ENCODE data around the gene BHLHE23. TPM values are rescaled to one million over a fixed set of nuclear protein-coding genes. Genes with fewer than 3 reads are reported as not detected.

BHLHE23 gene
- total RNA-seq, 5 donors from 2014 or later (not counting 1 experiment from before 2014, with no cell fraction given) = not detected

GRCh38 chr20:63017076-63017825 is 10.5 kb upstream of the BHLHE23 start:
- H3K27me3 Mint-ChIP-seq = peaks cover 5 to 62% of the 10 kb centered on the region in 2 donors
- ATAC-seq (replicated peaks in 1 of 4) (no peak), DNase-seq (no peak)
- Histone ChIP-seq H3K4me1 (ENCODE audit: control insufficient read depth in 1 of 2, extremely low read depth in 1 of 2, insufficient read depth in 2 of 2, low read length in 2 of 2) (no peaks in the 10 kb centered on the region), H3K4me3 (ENCODE audit: control insufficient read depth in 1 of 2, extremely low read depth in 1 of 2, low read length in 1 of 2) (no peak overlapping the region), H3K27ac (ENCODE audit: low read length) (no peak overlapping the region), H3K27me3 (replicated peaks in 1 of 2; ENCODE audit: control insufficient read depth in 2 of 2, extremely low read depth in 1 of 2, insufficient read depth in 2 of 2, low read length in 1 of 2) (peaks cover 6 to 60% of the 10 kb centered on the region in 2 experiments), H3K9me3 (peaks cover 3% of the 10 kb centered on the region), H3K36me3 (ENCODE audit: control insufficient read depth in 2 of 2, extremely low read depth in 1 of 2, insufficient read depth in 1 of 2, low read length in 1 of 2) (no peaks in the 10 kb centered on the region)
- WGBS (ENCODE audit: insufficient coverage) = 84% methylated on average over 19 of the region's 22 CpGs
- ChIA-PET CTCF (no interaction called here), POLR2A (no interaction called here)
- no peak overlapping the region for H3K4me3 Mint-ChIP-seq
- peaks cover 0 to 17% (median 14%) of the 10 kb centered on the region in 3 donors for H3K9me3 Mint-ChIP-seq
- no peak overlapping the region for H3K27ac Mint-ChIP-seq
- peaks cover 4% of the 10 kb centered on the region for H3K36me3 Mint-ChIP-seq
- peaks cover 0 to 2% (median 0%) of the 10 kb centered on the region in 3 donors for H3K4me1 Mint-ChIP-seq

GRCh38 chr20:63016514-63017075 is 9.8 kb upstream of the BHLHE23 start:
- DNase-seq = no peak
- 85% methylated on average over 14 of the region's 14 CpGs for WGBS (ENCODE audit: insufficient coverage)
- Mint-ChIP-seq H3K9me3 (peaks cover 0 to 17% (median 14%) of the 10 kb centered on the region in 3 donors), H3K4me1 (peaks cover 0 to 2% (median 0%) of the 10 kb centered on the region in 3 donors), H3K36me3 (peaks cover 4% of the 10 kb centered on the region), H3K4me3 (no peak overlapping the region), H3K27me3 (peaks cover 5 to 58% of the 10 kb centered on the region in 2 donors), H3K27ac (no peak overlapping the region)
- Histone ChIP-seq H3K9me3 (peaks cover 3% of the 10 kb centered on the region), H3K27me3 (replicated peaks in 1 of 2; ENCODE audit: control insufficient read depth in 2 of 2, extremely low read depth in 1 of 2, insufficient read depth in 2 of 2, low read length in 1 of 2) (peaks cover 6 to 54% of the 10 kb centered on the region in 2 experiments), H3K4me1 (ENCODE audit: control insufficient read depth in 1 of 2, extremely low read depth in 1 of 2, insufficient read depth in 2 of 2, low read length in 2 of 2) (no peaks in the 10 kb centered on the region), H3K36me3 (ENCODE audit: control insufficient read depth in 2 of 2, extremely low read depth in 1 of 2, insufficient read depth in 1 of 2, low read length in 1 of 2) (no peaks in the 10 kb centered on the region), H3K27ac (ENCODE audit: low read length) (no peak overlapping the region), H3K4me3 (ENCODE audit: control insufficient read depth in 1 of 2, extremely low read depth in 1 of 2, low read length in 1 of 2) (no peak overlapping the region)
- POLR2A ChIA-PET = no interaction called here
- CTCF ChIA-PET = no interaction called here
- no peak for ATAC-seq (replicated peaks in 1 of 4)

- peaks cover 5 to 53% of the 10 kb centered on the region in 2 donors for H3K27me3 Mint-ChIP-seq
- H3K27ac ChIP-seq (ENCODE audit: low read length) = no peak overlapping the region
- H3K4me3 ChIP-seq (ENCODE audit: control insufficient read depth in 1 of 2, extremely low read depth in 1 of 2, low read length in 1 of 2) = no peak overlapping the region
- H3K36me3 ChIP-seq (ENCODE audit: control insufficient read depth in 2 of 2, extremely low read depth in 1 of 2, insufficient read depth in 1 of 2, low read length in 1 of 2) = no peaks in the 10 kb centered on the region
- WGBS (ENCODE audit: insufficient coverage) = 76% methylated on average over 20 of the region's 22 CpGs
- no peak for DNase-seq
- no peak overlapping the region for H3K4me3 Mint-ChIP-seq
- peaks cover 0 to 5% (median 0%) of the 10 kb centered on the region in 3 donors for H3K4me1 Mint-ChIP-seq
- H3K4me1 ChIP-seq (ENCODE audit: control insufficient read depth in 1 of 2, extremely low read depth in 1 of 2, insufficient read depth in 2 of 2, low read length in 2 of 2) = peaks cover 0 to 3% of the 10 kb centered on the region in 2 experiments
- H3K27ac Mint-ChIP-seq = no peak overlapping the region
- H3K36me3 Mint-ChIP-seq = peaks cover 4% of the 10 kb centered on the region
- no peak for ATAC-seq (replicated peaks in 1 of 4)
- ChIA-PET POLR2A (no interaction called here), CTCF (no interaction called here)
- peaks cover 6 to 49% of the 10 kb centered on the region in 2 experiments for H3K27me3 ChIP-seq (replicated peaks in 1 of 2; ENCODE audit: control insufficient read depth in 2 of 2, extremely low read depth in 1 of 2, insufficient read depth in 2 of 2, low read length in 1 of 2)
- peaks cover 3% of the 10 kb centered on the region for H3K9me3 ChIP-seq
- H3K9me3 Mint-ChIP-seq = peaks cover 0 to 17% (median 14%) of the 10 kb centered on the region in 3 donors
These were observed 9.0 kb upstream of the BHLHE23 start for GRCh38 chr20:63015662-63016361.

GRCh38 chr20:63015147-63015661 is 8.4 kb upstream of the BHLHE23 start:
- no peak overlapping the region for H3K4me3 Mint-ChIP-seq
- no peak for DNase-seq
- ATAC-seq (replicated peaks in 1 of 4) = no peak
- Histone ChIP-seq H3K4me3 (ENCODE audit: control insufficient read depth in 1 of 2, extremely low read depth in 1 of 2, low read length in 1 of 2) (no peak overlapping the region), H3K4me1 (ENCODE audit: control insufficient read depth in 1 of 2, extremely low read depth in 1 of 2, insufficient read depth in 2 of 2, low read length in 2 of 2) (peaks cover 0 to 8% of the 10 kb centered on the region in 2 experiments), H3K9me3 (peaks cover 3% of the 10 kb centered on the region), H3K27me3 (replicated peaks in 1 of 2; ENCODE audit: control insufficient read depth in 2 of 2, extremely low read depth in 1 of 2, insufficient read depth in 2 of 2, low read length in 1 of 2) (peaks cover 6 to 52% of the 10 kb centered on the region in 2 experiments), H3K27ac (ENCODE audit: low read length) (no peak overlapping the region), H3K36me3 (ENCODE audit: control insufficient read depth in 2 of 2, extremely low read depth in 1 of 2, insufficient read depth in 1 of 2, low read length in 1 of 2) (no peaks in the 10 kb centered on the region)
- no peak overlapping the region for H3K27ac Mint-ChIP-seq
- peaks cover 5 to 50% of the 10 kb centered on the region in 2 donors for H3K27me3 Mint-ChIP-seq
- peaks cover 3 to 8% (median 5%) of the 10 kb centered on the region in 3 donors for H3K4me1 Mint-ChIP-seq
- peaks cover 4% of the 10 kb centered on the region for H3K36me3 Mint-ChIP-seq
- peaks cover 0 to 14% (median 14%) of the 10 kb centered on the region in 3 donors for H3K9me3 Mint-ChIP-seq
- CTCF ChIA-PET = no interaction called here
- POLR2A ChIA-PET = no interaction called here
- WGBS (ENCODE audit: insufficient coverage) = 72% methylated on average over 10 of the region's 15 CpGs

- Histone ChIP-seq H3K36me3 (ENCODE audit: control insufficient read depth in 2 of 2, extremely low read depth in 1 of 2, insufficient read depth in 1 of 2, low read length in 1 of 2) (no peaks in the 10 kb centered on the region), H3K9me3 (peaks cover 3% of the 10 kb centered on the region), H3K27ac (ENCODE audit: low read length) (no peak overlapping the region), H3K4me3 (ENCODE audit: control insufficient read depth in 1 of 2, extremely low read depth in 1 of 2, low read length in 1 of 2) (no peak overlapping the region), H3K4me1 (ENCODE audit: control insufficient read depth in 1 of 2, extremely low read depth in 1 of 2, insufficient read depth in 2 of 2, low read length in 2 of 2) (peaks cover 4 to 13% of the 10 kb centered on the region in 2 experiments), H3K27me3 (replicated peaks in 1 of 2; ENCODE audit: control insufficient read depth in 2 of 2, extremely low read depth in 1 of 2, insufficient read depth in 2 of 2, low read length in 1 of 2) (peaks cover 6 to 56% of the 10 kb centered on the region in 2 experiments)
- H3K27me3 Mint-ChIP-seq = peaks cover 5 to 54% of the 10 kb centered on the region in 2 donors
- DNase-seq = no peak
- no peak overlapping the region for H3K27ac Mint-ChIP-seq
- peaks cover 4% of the 10 kb centered on the region for H3K36me3 Mint-ChIP-seq
- 47% methylated on average over 6 of the region's 11 CpGs for WGBS (ENCODE audit: insufficient coverage)
- ChIA-PET CTCF (no interaction called here), POLR2A (no interaction called here)
- H3K9me3 Mint-ChIP-seq = peaks cover 0 to 14% (median 14%) of the 10 kb centered on the region in 3 donors
- H3K4me1 Mint-ChIP-seq = peaks cover 8 to 13% (median 10%) of the 10 kb centered on the region in 3 donors
- no peak overlapping the region for H3K4me3 Mint-ChIP-seq
- no peak for ATAC-seq (replicated peaks in 1 of 4)
These were observed 7.9 kb upstream of the BHLHE23 start for GRCh38 chr20:63014710-63015109.

GRCh38 chr20:63014287-63014686 is 7.5 kb upstream of the BHLHE23 start:
- H3K36me3 Mint-ChIP-seq = peaks cover 4% of the 10 kb centered on the region
- Histone ChIP-seq H3K36me3 (ENCODE audit: control insufficient read depth in 2 of 2, extremely low read depth in 1 of 2, insufficient read depth in 1 of 2, low read length in 1 of 2) (no peaks in the 10 kb centered on the region), H3K9me3 (peaks cover 3% of the 10 kb centered on the region), H3K27ac (ENCODE audit: low read length) (no peak overlapping the region), H3K4me1 (ENCODE audit: control insufficient read depth in 1 of 2, extremely low read depth in 1 of 2, insufficient read depth in 2 of 2, low read length in 2 of 2) (peaks cover 7 to 17% of the 10 kb centered on the region in 2 experiments), H3K4me3 (ENCODE audit: control insufficient read depth in 1 of 2, extremely low read depth in 1 of 2, low read length in 1 of 2) (no peak overlapping the region), H3K27me3 (replicated peaks in 1 of 2; ENCODE audit: control insufficient read depth in 2 of 2, extremely low read depth in 1 of 2, insufficient read depth in 2 of 2, low read length in 1 of 2) (peaks cover 6 to 60% of the 10 kb centered on the region in 2 experiments)
- peaks cover 0 to 14% (median 14%) of the 10 kb centered on the region in 3 donors for H3K9me3 Mint-ChIP-seq
- ATAC-seq (replicated peaks in 1 of 4) (no peak), DNase-seq (no peak)
- H3K4me3 Mint-ChIP-seq = no peak overlapping the region
- H3K4me1 Mint-ChIP-seq = peaks cover 8 to 13% (median 10%) of the 10 kb centered on the region in 3 donors
- peaks cover 5 to 50% of the 10 kb centered on the region in 2 donors for H3K27me3 Mint-ChIP-seq
- CTCF ChIA-PET = no interaction called here
- WGBS (ENCODE audit: insufficient coverage) = 26% methylated on average over 8 of the region's 12 CpGs
- POLR2A ChIA-PET = no interaction called here
- H3K27ac Mint-ChIP-seq = no peak overlapping the region
